ENCODE measurements around the gene CDH23.

DNA sequence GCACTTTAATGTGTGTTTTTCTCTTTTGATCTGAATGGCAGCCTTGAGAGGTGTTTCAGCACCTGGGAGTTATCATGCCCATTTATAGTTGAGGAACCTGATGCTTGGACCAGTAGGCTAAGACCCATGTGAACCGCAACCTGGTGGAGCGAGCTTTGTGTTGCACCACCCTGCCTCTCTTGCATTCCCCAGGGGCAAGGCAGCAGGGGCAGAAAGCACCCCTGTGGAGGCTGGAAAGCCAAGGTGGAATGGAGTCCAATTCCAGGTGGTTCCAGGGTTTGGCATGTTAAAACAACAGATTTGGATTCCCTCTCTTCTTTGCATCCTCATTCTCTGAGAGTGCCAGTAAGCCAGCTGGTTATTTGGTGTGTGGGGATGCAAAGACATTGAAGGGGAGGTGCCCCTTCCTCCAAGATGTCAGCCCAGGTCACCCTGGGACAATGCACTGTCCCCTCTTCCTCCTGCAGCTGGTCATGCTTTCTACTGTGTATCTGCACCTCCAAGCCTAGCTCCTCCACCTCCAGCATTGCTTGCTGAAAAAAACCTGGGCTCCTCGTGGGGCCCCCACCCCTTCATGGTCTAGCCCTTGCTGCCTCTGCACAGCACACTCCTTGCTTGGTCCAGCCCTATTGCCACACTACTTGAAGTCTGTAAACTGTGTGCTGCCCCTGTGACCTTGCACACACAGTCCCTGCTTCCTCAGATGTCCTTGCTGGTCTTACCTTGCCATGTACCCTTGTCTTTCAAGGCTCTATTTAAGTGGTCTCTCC is 5.6 kb upstream of the CDH23 start:
- TF ChIP-seq SMAD1 (IDR thresholded peaks at IDR 0.05; ENCODE audit: low read depth, partially characterized antibody) (no peak), BCLAF1 (IDR thresholded peaks at IDR 0.05) (no peak), SP1 (IDR thresholded peaks at IDR 0.05; ENCODE audit: low read depth, low read length) (no peak)
- TF ChIP-seq, protein P1, sequence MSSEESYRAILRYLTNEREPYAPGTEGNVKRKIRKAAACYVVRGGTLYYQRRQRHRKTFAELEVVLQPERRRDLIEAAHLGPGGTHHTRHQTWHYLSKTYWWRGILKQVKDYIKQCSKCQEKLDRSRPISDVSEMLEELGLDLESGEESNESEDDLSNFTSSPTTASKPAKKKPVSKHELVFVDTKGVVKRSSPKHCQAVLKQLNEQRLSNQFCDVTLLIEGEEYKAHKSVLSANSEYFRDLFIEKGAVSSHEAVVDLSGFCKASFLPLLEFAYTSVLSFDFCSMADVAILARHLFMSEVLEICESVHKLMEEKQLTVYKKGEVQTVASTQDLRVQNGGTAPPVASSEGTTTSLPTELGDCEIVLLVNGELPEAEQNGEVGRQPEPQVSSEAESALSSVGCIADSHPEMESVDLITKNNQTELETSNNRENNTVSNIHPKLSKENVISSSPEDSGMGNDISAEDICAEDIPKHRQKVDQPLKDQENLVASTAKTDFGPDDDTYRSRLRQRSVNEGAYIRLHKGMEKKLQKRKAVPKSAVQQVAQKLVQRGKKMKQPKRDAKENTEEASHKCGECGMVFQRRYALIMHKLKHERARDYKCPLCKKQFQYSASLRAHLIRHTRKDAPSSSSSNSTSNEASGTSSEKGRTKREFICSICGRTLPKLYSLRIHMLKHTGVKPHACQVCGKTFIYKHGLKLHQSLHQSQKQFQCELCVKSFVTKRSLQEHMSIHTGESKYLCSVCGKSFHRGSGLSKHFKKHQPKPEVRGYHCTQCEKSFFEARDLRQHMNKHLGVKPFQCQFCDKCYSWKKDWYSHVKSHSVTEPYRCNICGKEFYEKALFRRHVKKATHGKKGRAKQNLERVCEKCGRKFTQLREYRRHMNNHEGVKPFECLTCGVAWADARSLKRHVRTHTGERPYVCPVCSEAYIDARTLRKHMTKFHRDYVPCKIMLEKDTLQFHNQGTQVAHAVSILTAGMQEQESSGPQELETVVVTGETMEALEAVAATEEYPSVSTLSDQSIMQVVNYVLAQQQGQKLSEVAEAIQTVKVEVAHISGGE (CRISPR knock-in tag; IDR thresholded peaks at IDR 0.05) = no peak

Measured in GM12878 (cell line).